RWPE2 (cell line): Measurements from ENCODE around the gene GABRB1.

Source experiments
- ATAC-seq: fragments of 200-7000 bp; cut with Tn5 transposase; 3 replicates; pipeline ENCODE4 v1.9.1; 2021; ENCODE audit warnings: low read depth
- DNase-seq: peaks from one replicate; pipeline ENCODE4 v3.0.0-alpha.2; 2020; ENCODE audit warnings: low spot score
- H3K27ac ChIP-seq: fragments of 450-650 bp; 2 replicates; pipeline ENCODE4 v1.5.1; 2017; ENCODE audit warnings: mild to moderate bottlenecking; ENCODE audit not compliant: poor library complexity, severe bottlenecking
- H3K27me3 ChIP-seq: fragments of 250-450 bp; sonication (Bioruptor Pico); 2 replicates; pipeline ENCODE4 v1.5.1; 2021; ENCODE audit warnings: mild to moderate bottlenecking, moderate library complexity; ENCODE audit not compliant: insufficient read depth, poor library complexity, severe bottlenecking
- H3K36me3 ChIP-seq: fragments of 250-450 bp; sonication (Bioruptor Pico); 2 replicates; pipeline ENCODE4 v1.5.1; 2020; ENCODE audit warnings: low read depth, mild to moderate bottlenecking, moderate library complexity
- H3K4me1 ChIP-seq: fragments of 250-450 bp; sonication (Bioruptor Pico); 2 replicates; pipeline ENCODE4 v1.5.1; 2021; ENCODE audit warnings: mild to moderate bottlenecking, moderate library complexity; ENCODE audit not compliant: insufficient read depth, poor library complexity, severe bottlenecking
- H3K4me3 ChIP-seq: fragments of 250-450 bp; sonication (Bioruptor Pico); 2 replicates; pipeline ENCODE4 v1.5.1; 2021; ENCODE audit warnings: mild to moderate bottlenecking, moderate library complexity; ENCODE audit not compliant: severe bottlenecking
- H3K9me3 ChIP-seq: fragments of 250-450 bp; sonication (Bioruptor Pico); 2 replicates; pipeline ENCODE4 v1.5.1; 2021; ENCODE audit warnings: mild to moderate bottlenecking, moderate library complexity; ENCODE audit not compliant: severe bottlenecking
- CTCF ChIP-seq: fragments of 450-650 bp; IDR thresholded peaks from one replicate; pipeline ENCODE4 v1.5.1; 2017; ENCODE audit warnings: mild to moderate bottlenecking, moderate library complexity; ENCODE audit not compliant: poor library complexity, severe bottlenecking

The GABRB1 gene

GRCh38 chr4:47143261-47143660, 111.9 kb downstream of the GABRB1 start:
- no peak overlapping the region for H3K4me3 ChIP-seq
- no peaks in the 10 kb centered on the region for H3K9me3 ChIP-seq
- peaks cover 21% of the 10 kb centered on the region for H3K27me3 ChIP-seq
- TF ChIP-seq CTCF, result no peak
- no peaks in the 10 kb centered on the region for H3K4me1 ChIP-seq
- H3K36me3 ChIP-seq, result no peaks in the 10 kb centered on the region
- ATAC-seq, result no peak
- H3K27ac ChIP-seq, result no peak overlapping the region
- no peak for DNase-seq

GRCh38 chr4:47145630-47146029, 114.3 kb downstream of the GABRB1 start:
- Histone ChIP-seq H3K4me1 (no peaks in the 10 kb centered on the region), H3K36me3 (no peaks in the 10 kb centered on the region), H3K9me3 (no peaks in the 10 kb centered on the region), H3K4me3 (no peak overlapping the region), H3K27me3 (peaks cover 19% of the 10 kb centered on the region), H3K27ac (no peak overlapping the region)
- DNase-seq (no peak), ATAC-seq (0 out of 3 replicates have a peak, but pooled peaks have one; percentile 50)
- no peak for TF ChIP-seq CTCF

- no peak overlapping the region for H3K4me3 ChIP-seq
- H3K9me3 ChIP-seq, result no peaks in the 10 kb centered on the region
- no peak for TF ChIP-seq CTCF
- no peak overlapping the region for H3K27ac ChIP-seq
- H3K4me1 ChIP-seq, result no peaks in the 10 kb centered on the region
- H3K36me3 ChIP-seq, result no peaks in the 10 kb centered on the region
- DNase-seq, result no peak
- ATAC-seq, result no peak
- H3K27me3 ChIP-seq, result peaks cover 4% of the 10 kb centered on the region
Observed at GRCh38 chr4:47154816-47155370, 123.5 kb downstream of the GABRB1 start.

GRCh38 chr4:47155919-47156318, 124.6 kb downstream of the GABRB1 start:
- ATAC-seq, result no peak
- DNase-seq, result no peak
- no peak for TF ChIP-seq CTCF
- Histone ChIP-seq H3K27ac (no peak overlapping the region), H3K36me3 (no peaks in the 10 kb centered on the region), H3K27me3 (peaks cover 3% of the 10 kb centered on the region), H3K4me1 (no peaks in the 10 kb centered on the region), H3K9me3 (no peaks in the 10 kb centered on the region), H3K4me3 (no peak overlapping the region)

- H3K27me3 ChIP-seq, result no peaks in the 10 kb centered on the region
- H3K9me3 ChIP-seq, result no peaks in the 10 kb centered on the region
- ATAC-seq (no peak), DNase-seq (no peak)
- no peaks in the 10 kb centered on the region for H3K4me1 ChIP-seq
- H3K27ac ChIP-seq, result no peak overlapping the region
- no peaks in the 10 kb centered on the region for H3K36me3 ChIP-seq
- no peak overlapping the region for H3K4me3 ChIP-seq
- TF ChIP-seq CTCF, result no peak
Observed at GRCh38 chr4:47160095-47160494, 128.7 kb downstream of the GABRB1 start.
